ENCODE results near the gene PLXNA2.

Gene PLXNA2

GRCh38 chr1:208108213-208108608 is 136.0 kb downstream of the PLXNA2 start:
- DNase-seq: no peak

DNA sequence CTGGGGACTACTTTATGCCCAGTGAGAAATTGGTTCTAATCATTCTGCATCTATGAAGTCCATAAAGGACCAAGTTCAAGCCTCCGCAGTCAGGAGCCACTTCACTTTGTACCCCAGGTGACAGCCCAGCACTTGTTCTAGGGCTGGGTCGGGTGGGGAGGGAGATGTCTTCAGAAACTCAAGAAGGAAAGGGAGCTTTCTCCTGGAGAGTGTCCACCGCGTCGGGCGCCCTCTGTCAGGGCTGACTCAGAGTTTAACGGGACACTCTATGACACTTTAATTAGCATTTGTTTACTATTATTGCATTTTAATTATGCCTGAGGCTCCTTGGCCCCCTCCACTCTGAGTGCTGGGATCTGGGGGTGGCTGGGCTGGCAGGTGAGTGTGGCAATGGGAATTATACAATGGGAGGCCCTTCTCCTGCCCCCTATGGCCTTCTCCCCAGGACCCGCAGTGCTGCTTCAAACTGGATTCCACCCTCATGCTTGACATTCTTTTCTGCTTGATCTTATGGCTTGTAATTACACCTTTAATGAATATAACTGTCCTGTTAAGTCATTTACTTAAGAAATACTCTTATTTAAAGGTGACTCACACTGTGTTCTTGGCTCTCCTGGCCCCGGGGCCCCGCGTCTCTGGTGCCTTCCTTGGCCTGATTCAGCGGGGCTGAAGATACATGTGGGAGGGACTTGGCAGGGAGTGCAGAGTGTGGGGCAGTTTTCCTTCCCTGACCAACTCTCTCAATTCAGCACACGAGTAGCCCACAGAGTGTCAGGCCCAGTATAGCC is 136.6 kb downstream of the PLXNA2 start:
- DNase-seq: no peak

DNA sequence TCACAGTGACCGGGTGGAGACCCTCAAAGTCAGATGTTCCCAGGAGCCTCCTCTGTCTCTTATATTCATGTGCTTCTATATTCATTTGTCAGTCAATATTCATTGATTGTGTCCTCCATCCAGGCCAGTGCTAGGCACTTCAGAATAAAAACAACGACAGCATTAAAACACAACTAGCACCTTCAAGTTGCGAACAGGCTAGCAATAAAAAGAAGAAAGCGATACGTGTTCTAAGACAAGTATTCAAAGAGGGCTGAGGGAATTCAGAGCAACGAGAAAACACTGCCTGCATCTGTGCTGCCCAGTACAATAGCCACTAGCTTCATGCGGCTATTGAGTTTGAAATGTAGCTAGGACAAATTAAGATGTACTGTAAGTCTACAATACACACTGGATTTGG is 138.0 kb downstream of the PLXNA2 start:
- no peak for DNase-seq

DNA sequence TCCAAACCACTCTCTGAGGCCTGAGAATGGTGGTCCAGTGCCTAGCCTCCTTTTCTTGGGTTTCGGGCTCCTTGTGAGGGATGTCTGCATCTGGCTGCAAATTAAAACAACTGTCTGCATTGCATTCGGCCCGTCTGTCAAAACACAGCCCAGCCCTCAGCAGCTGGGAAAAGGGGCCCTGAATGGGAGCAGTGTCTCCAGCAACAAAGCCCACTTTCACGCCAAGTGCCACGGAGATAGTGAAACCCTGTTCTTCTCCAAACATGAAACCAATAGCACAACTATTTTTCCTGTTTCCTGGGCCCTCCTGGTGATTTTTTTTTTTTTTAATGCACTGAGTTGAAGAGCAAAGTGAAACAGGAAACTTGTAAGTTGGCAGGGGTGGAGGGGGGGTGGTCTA is 138.4 kb downstream of the PLXNA2 start:
- DNase-seq: no peak

GRCh38 chr1:208103597-208104513 is 140.3 kb downstream of the PLXNA2 start:
- no peak for DNase-seq

DNA sequence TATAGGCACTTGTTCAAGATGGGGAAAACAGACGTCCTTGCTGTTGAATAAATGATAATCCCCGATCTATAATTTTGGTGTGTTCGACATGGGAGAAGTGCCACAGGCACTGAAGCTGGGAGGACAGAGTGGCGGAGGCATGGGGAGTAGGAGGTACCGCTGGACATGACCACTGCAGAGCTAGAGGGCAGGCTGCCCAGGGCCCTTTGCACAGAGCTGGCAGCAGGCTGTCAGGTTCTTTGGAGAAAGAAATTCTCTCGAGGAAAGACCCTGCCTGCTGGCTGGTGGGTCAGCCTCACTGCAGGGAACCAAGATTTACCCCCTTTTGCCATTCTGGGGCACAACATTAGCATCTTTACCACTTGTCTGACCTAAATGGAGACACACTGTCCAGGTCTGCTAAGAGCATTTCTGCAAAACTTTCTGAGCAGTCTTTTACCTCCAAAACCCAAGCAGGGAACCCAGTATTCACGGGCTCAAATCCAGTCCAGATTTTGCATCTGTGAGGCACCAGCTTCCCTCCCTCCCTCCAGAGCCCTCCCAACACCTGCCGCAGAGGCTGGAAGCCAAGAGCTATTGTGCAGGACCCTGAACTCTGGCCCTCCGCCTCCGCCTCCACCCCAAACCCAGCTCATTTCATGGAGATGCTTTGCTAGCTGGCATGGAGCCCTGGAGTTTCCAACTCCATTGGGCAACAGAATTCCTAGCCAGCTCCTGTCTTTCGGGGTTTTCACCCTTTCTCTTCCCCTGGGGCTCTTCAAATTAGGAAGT is 142.3 kb downstream of the PLXNA2 start:
- DNase-seq: no peak

DNA sequence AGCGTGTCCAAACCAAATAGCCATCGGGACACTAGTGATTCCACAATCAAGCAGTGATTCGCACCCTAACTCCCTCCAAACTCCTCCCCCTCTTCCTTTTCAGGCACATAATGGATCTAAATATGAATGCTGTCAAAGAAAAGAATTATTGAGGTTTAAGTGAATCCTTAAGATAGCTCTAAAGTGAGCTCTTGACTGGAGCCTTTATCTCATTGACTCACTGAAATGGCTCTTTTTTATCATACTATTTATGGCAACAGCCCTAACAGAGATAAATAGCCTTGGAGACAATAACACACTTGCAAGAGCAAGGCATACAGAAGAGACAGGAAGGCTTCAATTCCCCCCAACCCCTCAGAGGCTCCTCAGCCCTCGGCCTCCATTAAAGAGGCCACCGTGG is 143.3 kb downstream of the PLXNA2 start:
- no peak for DNase-seq

- DNase-seq: no peak
These were observed 144.1 kb downstream of the PLXNA2 start for GRCh38 chr1:208100106-208100505.

GRCh38 chr1:208098773-208099172 is 145.4 kb downstream of the PLXNA2 start:
- DNase-seq: no peak

GRCh38 chr1:208093754-208094719 is 150.1 kb downstream of the PLXNA2 start:
- no peak for DNase-seq

DNA sequence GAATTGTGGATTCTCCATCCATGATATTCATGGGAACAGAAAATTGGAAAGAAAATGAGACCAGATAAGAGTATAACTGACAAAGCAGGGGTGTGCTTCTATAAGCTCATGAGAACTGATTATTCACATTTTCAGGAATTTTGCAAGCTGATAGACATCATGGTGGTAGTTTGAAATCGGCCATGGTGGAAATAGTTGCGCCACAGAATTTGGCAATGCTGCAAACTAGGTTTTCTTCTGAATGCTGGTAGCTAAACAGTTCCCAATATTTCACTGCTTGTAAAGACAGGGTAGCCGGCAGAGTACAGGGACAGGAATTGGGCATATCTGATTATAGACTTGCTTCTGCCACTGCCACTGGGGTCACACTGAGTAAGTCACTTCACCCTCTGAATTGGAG is 151.1 kb downstream of the PLXNA2 start:
- DNase-seq: no peak

- no peak for DNase-seq
These were observed 153.5 kb downstream of the PLXNA2 start for GRCh38 chr1:208090388-208091301.

DNA sequence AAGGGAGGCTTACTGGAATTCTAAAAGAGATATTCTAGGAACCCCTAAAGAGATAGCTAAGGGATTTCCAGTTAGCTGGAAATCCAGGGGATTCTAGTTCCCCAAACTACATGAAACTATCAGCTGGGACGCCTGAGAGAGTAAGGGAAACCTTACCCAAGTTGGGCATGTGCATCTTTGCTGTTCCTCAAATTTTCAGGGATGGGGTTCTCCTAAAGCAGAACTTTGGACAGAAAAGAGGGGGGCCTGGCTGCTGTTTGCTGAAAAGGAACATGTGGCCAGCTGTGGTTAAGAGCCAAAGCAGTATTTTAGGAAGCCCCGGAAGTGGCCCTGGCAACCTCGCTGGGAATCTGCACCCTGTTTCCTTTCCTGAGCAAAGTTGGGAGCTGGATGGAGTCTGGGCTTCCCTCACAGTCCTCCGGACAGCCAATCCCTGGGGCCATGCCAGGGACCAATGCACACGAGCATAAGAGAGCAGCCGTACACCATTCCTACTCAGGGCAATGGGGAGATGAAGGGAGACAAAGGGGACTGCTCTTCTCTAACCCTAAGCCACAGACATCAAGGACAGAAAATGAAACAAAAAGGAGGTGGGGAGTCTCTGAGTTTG is 154.3 kb downstream of the PLXNA2 start:
- DNase-seq: no peak

DNA sequence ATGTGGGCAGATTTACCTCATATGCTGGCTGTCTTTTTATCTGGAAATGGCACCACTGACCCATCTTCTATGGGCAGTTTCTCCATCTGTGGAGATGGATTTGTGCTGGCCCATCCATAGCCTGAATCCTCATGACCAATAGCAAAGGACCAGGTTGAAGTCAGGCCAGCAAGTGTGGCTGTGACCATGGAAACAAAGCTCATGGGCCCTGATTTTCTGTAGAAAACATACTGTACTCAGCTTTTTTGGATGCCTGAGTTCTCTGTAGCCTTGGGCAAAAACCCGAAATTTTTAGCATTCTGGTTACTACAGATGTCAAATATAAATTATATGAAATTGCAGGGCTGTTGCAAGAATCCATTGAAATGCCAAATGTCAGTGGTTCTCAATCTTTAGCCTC is 155.0 kb downstream of the PLXNA2 start:
- DNase-seq: no peak

DNA sequence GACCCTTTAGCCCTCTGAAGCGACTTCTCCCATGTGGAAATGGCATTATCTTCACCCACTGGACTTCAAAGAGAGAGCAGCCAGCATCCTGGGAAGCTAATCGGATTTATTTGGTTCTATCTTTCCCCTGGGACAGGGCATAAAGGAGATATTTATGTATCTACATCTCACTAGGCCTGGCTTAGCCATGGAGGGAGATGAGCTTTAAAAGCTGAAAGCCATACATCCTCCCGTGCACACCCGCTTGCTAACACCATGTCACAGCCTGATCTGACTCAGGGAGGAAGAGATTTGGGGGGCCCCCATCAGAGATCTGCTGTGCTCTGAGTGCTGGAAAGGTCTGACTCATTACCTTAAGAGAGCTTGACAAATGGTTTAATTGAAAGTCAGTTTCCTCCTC is 155.9 kb downstream of the PLXNA2 start:
- no peak for DNase-seq

- no peak for DNase-seq
These were observed 158.3 kb downstream of the PLXNA2 start for GRCh38 chr1:208085655-208086515.

- no peak for DNase-seq
These were observed 159.4 kb downstream of the PLXNA2 start for GRCh38 chr1:208084764-208085163.

DNA sequence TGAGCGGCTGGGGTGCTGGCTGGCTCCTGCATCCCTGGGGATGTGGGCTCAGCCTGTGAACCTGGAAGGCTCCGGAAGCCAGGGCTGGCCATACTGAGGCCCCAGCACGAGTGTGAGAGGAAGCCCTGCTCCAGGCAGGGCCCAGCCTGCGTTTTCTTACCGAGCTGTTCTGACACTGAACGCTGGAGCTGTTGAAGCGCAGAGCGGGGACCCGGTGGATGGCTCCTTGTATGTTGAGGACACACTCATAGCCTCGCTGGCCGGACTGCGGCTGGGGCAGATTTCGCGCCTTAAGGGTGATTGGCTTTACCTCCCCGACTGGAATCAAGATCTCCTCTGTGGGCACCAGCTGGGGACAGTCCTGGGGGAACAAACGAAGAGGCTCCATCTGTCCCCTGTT is 160.0 kb downstream of the PLXNA2 start:
- no peak for DNase-seq

DNA sequence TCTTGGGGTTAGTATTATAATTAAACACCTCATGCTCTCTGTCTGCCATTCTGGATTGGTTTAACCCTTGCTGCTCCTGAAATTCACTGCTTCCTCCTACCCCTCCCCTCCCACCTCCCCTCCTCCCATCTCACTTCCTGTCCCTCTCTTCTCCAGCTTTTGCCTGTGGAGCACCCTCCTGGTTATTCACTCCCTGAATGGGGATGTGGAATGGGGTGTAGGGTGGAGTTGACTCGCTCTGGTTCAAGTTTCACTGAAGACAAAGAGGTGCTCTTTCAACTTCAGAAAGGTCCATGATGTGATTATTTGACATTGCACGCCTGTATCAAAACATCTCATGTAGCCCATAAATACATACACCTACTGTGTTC is 160.5 kb downstream of the PLXNA2 start:
- no peak for DNase-seq

Measured in GF-D8 (cell line).